Sigmoid colon (tissue), 4 donors: Measurements from ENCODE around the gene TUBB.

Experiments used
- EP300 ChIP-seq, 4 donors: sonication (generic); formaldehyde crosslinking; IDR thresholded peaks; one replicate each; pipeline ENCODE4 v1.6.1; 2017; ENCODE audit warnings: antibody characterized with exemption in 4 of 4
- POLR2A ChIP-seq, 2 donors: fragments of 450-650 bp; IDR thresholded peaks; one replicate each; pipeline ENCODE4 v1.6.1; 2016; ENCODE audit warnings: antibody characterized with exemption in 2 of 2, mild to moderate bottlenecking in 2 of 2, moderate library complexity in 2 of 2
- TF ChIP-seq, protein P1 (sequence below), 4 experiments: fragments of 450-650 bp in 3 of 4; fragments of 200-600 bp in 1 of 4; IDR thresholded peaks; one replicate each; pipeline ENCODE4 v1.5.1; 2016 to 2019; ENCODE audit warnings: antibody characterized with exemption in 4 of 4, mild to moderate bottlenecking in 3 of 4, moderate library complexity in 2 of 4

DNA sequence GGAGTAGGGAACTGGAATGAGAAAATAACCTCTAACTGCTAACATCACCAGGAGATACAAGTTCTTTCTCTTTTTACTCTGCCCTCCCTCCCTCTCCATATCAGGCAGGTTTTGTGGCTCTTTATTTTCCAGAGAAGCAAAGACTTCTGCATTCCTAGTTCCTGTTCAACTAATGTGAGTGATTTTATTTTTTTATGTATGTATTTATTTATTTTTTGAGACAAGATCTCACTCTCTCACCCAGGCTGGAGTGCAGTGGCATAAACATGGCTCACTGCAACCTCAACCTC, 30.2 kb downstream of the TUBB start:
- TF ChIP-seq, protein P1, sequence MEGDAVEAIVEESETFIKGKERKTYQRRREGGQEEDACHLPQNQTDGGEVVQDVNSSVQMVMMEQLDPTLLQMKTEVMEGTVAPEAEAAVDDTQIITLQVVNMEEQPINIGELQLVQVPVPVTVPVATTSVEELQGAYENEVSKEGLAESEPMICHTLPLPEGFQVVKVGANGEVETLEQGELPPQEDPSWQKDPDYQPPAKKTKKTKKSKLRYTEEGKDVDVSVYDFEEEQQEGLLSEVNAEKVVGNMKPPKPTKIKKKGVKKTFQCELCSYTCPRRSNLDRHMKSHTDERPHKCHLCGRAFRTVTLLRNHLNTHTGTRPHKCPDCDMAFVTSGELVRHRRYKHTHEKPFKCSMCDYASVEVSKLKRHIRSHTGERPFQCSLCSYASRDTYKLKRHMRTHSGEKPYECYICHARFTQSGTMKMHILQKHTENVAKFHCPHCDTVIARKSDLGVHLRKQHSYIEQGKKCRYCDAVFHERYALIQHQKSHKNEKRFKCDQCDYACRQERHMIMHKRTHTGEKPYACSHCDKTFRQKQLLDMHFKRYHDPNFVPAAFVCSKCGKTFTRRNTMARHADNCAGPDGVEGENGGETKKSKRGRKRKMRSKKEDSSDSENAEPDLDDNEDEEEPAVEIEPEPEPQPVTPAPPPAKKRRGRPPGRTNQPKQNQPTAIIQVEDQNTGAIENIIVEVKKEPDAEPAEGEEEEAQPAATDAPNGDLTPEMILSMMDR (IDR thresholded peaks at IDR 0.05): no peak
- TF ChIP-seq POLR2A (IDR thresholded peaks at IDR 0.05) (no peak), EP300 (IDR thresholded peaks at IDR 0.05) (no peak)
